Measurements from ENCODE around the gene EIF3K.
A peak's percentile ranks its signal among the peaks of the same experiment; 100 is the strongest.

Gene EIF3K

GRCh38 chr19:38669552-38669951 lies 50.6 kb downstream of the EIF3K start:
- H3K4me1 Mint-ChIP-seq, result peaks cover 78% of the 10 kb centered on the region
- H3K27me3 Mint-ChIP-seq (ENCODE audit: low read depth), result no peaks in the 10 kb centered on the region
- TF ChIP-seq CTCF (IDR thresholded peaks at IDR 0.05; ENCODE audit: unreplicated experiment in 3 of 3), result no peak
- no peaks in the 10 kb centered on the region for H3K9me3 Mint-ChIP-seq
- peak overlapping the region in 1 of 3 experiments; percentile 34 for H3K4me3 Mint-ChIP-seq
- H3K36me3 Mint-ChIP-seq (ENCODE audit: low read depth), result peaks cover 3% of the 10 kb centered on the region
- H3K27ac Mint-ChIP-seq, result peak overlapping the region; percentile 96 to 99 (median 97)

- Mint-ChIP-seq H3K27ac (peak overlapping the region; percentile 95 to 96 (median 96)), H3K4me3 (peak overlapping the region; percentile 16 to 76 (median 41)), H3K9me3 (no peaks in the 10 kb centered on the region), H3K27me3 (ENCODE audit: low read depth) (no peaks in the 10 kb centered on the region), H3K36me3 (ENCODE audit: low read depth) (peaks cover 3% of the 10 kb centered on the region), H3K4me1 (peaks cover 80% of the 10 kb centered on the region)
- TF ChIP-seq CTCF (IDR thresholded peaks at IDR 0.05; ENCODE audit: unreplicated experiment in 3 of 3), result no peak
Measured at GRCh38 chr19:38670921-38671398, 52.0 kb downstream of the EIF3K start.

GRCh38 chr19:38671654-38672053 lies 52.7 kb downstream of the EIF3K start:
- Mint-ChIP-seq H3K4me3 (no peak overlapping the region), H3K9me3 (no peaks in the 10 kb centered on the region), H3K27me3 (ENCODE audit: low read depth) (no peaks in the 10 kb centered on the region), H3K27ac (peak overlapping the region; percentile 95 to 96 (median 96)), H3K4me1 (peaks cover 80% of the 10 kb centered on the region), H3K36me3 (ENCODE audit: low read depth) (peaks cover 3% of the 10 kb centered on the region)
- TF ChIP-seq CTCF (IDR thresholded peaks at IDR 0.05; ENCODE audit: unreplicated experiment in 3 of 3), result no peak

- Mint-ChIP-seq H3K4me1 (peaks cover 76% of the 10 kb centered on the region), H3K4me3 (no peak overlapping the region), H3K36me3 (ENCODE audit: low read depth) (peaks cover 7% of the 10 kb centered on the region), H3K9me3 (no peaks in the 10 kb centered on the region), H3K27me3 (ENCODE audit: low read depth) (no peaks in the 10 kb centered on the region), H3K27ac (peak overlapping the region in 1 of 3 experiments; percentile 59)
- no peak for TF ChIP-seq CTCF (IDR thresholded peaks at IDR 0.05; ENCODE audit: unreplicated experiment in 3 of 3)
Measured at GRCh38 chr19:38673030-38673429, 54.0 kb downstream of the EIF3K start.

GRCh38 chr19:38674388-38675171 lies 55.6 kb downstream of the EIF3K start:
- peak overlapping the region; percentile 91 to 99 (median 99) for H3K27ac Mint-ChIP-seq
- peak overlapping the region in 2 of 3 experiments; percentile 15 to 59 for H3K4me3 Mint-ChIP-seq
- H3K4me1 Mint-ChIP-seq, result peaks cover 76% of the 10 kb centered on the region
- no peaks in the 10 kb centered on the region for H3K9me3 Mint-ChIP-seq
- H3K27me3 Mint-ChIP-seq (ENCODE audit: low read depth), result no peaks in the 10 kb centered on the region
- TF ChIP-seq CTCF (IDR thresholded peaks at IDR 0.05; ENCODE audit: unreplicated experiment in 3 of 3), result no peak
- peaks cover 14% of the 10 kb centered on the region for H3K36me3 Mint-ChIP-seq (ENCODE audit: low read depth)

GRCh38 chr19:38675611-38676010 lies 56.6 kb downstream of the EIF3K start:
- H3K27me3 Mint-ChIP-seq (ENCODE audit: low read depth), result no peaks in the 10 kb centered on the region
- H3K27ac Mint-ChIP-seq, result peak overlapping the region; percentile 91 to 99 (median 99)
- H3K4me1 Mint-ChIP-seq, result peaks cover 78% of the 10 kb centered on the region
- H3K9me3 Mint-ChIP-seq, result no peaks in the 10 kb centered on the region
- H3K36me3 Mint-ChIP-seq (ENCODE audit: low read depth), result peaks cover 23% of the 10 kb centered on the region
- TF ChIP-seq CTCF (IDR thresholded peaks at IDR 0.05; ENCODE audit: unreplicated experiment in 3 of 3), result no peak
- H3K4me3 Mint-ChIP-seq, result no peak overlapping the region

Data from nephron (organoid).